Inflammatory macrophage treated with lipopolysaccharide for 1 hour (primary cell): ENCODE measurements around the gene MTHFD2L.
"Not testable (repeated sequence)": the region's sequence is repeated elsewhere in the genome, so short reads cannot be mapped to it uniquely, and the experiment has no call there.

Source experiments
- DNase-seq, 2 donors: peaks; one replicate each; pipeline ENCODE4 v3.0.0-alpha.2; 2020 to 2022

MTHFD2L gene

GRCh38 chr4:74157561-74158465 is at the start of gene MTHFD2L:
Gene MTHFD2L (plus strand): TSS chr4:74158118. CDS start chr4:74158139, 21 bp downstream.
- peak; percentile 85 to 89 for DNase-seq

GRCh38 chr4:74108457-74109115 is 49.3 kb upstream of the MTHFD2L start:
- no peak for DNase-seq

GRCh38 chr4:74109116-74109869 is 48.6 kb upstream of the MTHFD2L start:
- peak; percentile 96 to 98 for DNase-seq

- DNase-seq, result no peak
These were observed 47.9 kb upstream of the MTHFD2L start for GRCh38 chr4:74109870-74110605.

GRCh38 chr4:74110670-74111069 is 47.2 kb upstream of the MTHFD2L start:
- no peak for DNase-seq

GRCh38 chr4:74111306-74111975 is 46.5 kb upstream of the MTHFD2L start:
- peak; percentile 35 to 40 for DNase-seq

- DNase-seq, result no peak
These were observed 45.9 kb upstream of the MTHFD2L start for GRCh38 chr4:74111990-74112389.

- DNase-seq, result no peak
These were observed 45.4 kb upstream of the MTHFD2L start for GRCh38 chr4:74112399-74113105.

GRCh38 chr4:74114234-74114633 is 43.7 kb upstream of the MTHFD2L start:
- DNase-seq, result no peak

GRCh38 chr4:74117024-74117534 is 40.8 kb upstream of the MTHFD2L start:
- peak; percentile 82 to 90 for DNase-seq

GRCh38 chr4:74118600-74119338 is 39.1 kb upstream of the MTHFD2L start:
- DNase-seq, result no peak

GRCh38 chr4:74120086-74120485 is 37.8 kb upstream of the MTHFD2L start:
- DNase-seq, result no peak

- DNase-seq, result no peak
These were observed 36.0 kb upstream of the MTHFD2L start for GRCh38 chr4:74121643-74122579.

GRCh38 chr4:74123065-74123728 is 34.7 kb upstream of the MTHFD2L start:
- no peak for DNase-seq

GRCh38 chr4:74125029-74125428 is 32.9 kb upstream of the MTHFD2L start:
- no peak for DNase-seq

- no peak for DNase-seq
These were observed 30.2 kb upstream of the MTHFD2L start for GRCh38 chr4:74127745-74128144.

- DNase-seq, result not testable (repeated sequence)
These were observed 27.1 kb upstream of the MTHFD2L start for GRCh38 chr4:74130843-74131242.

GRCh38 chr4:74132188-74132587 is 25.7 kb upstream of the MTHFD2L start:
- not testable (repeated sequence) for DNase-seq

- no peak for DNase-seq
These were observed 25.0 kb upstream of the MTHFD2L start for GRCh38 chr4:74132944-74133343.
